ENCODE results near the gene PRKN. TPM values are rescaled to one million over a fixed set of nuclear protein-coding genes. Genes with fewer than 3 reads are reported as not detected.

The PRKN gene
- total RNA-seq, 2 donors from 2014 or later = 3.3 to 4.8 TPM

DNA sequence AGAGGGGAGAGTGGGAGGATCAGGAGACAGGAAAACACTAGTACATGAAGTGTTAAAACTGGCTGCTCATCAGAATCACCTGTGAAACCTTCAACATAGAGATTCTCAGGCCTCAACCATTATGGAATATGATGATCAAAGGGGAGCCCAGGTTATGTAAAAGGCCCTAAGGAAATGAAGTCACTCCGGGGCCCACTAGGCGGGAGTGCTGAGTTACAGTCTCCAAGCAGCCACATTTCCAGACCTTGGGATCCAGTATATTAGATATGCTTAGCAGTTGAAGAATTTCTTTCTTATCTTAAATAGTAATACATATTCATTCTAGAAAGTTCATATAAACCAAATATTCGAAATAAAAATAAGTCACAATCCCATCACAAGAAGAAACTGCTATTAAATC, 476.3 kb downstream of the PRKN start:
- 60 to 72% methylated on average over 1 to 3 of the region's 3 CpGs for WGBS, 2 experiments (ENCODE audit: insufficient coverage in 1 of 2, insufficient read length in 1 of 2)
- Histone ChIP-seq H3K9me3 (ENCODE audit: control insufficient read depth, low read length) (no peaks in the 10 kb centered on the region), H3K36me3 (ENCODE audit: control insufficient read depth, insufficient read depth, low read length) (no peaks in the 10 kb centered on the region), H3K27me3 (ENCODE audit: control insufficient read depth, insufficient read depth, low read length, poor library complexity, severe bottlenecking) (no peaks in the 10 kb centered on the region), H3K4me1 (ENCODE audit: control insufficient read depth, insufficient read depth, low read length) (no peaks in the 10 kb centered on the region), H3K27ac (ENCODE audit: low read depth, low read length) (no peak overlapping the region), H3K4me3 (ENCODE audit: low read length) (no peak overlapping the region), H3K9ac (ENCODE audit: extremely low read depth, low read length, poor library complexity, severe bottlenecking) (no peak overlapping the region)
- DNase-seq = peak; percentile 72
- Mint-ChIP-seq H3K36me3 (ENCODE audit: low read depth) (no peaks in the 10 kb centered on the region), H3K27me3 (ENCODE audit: insufficient read depth) (no peaks in the 10 kb centered on the region), H3K4me3 (no peak overlapping the region), H3K4me1 (no peaks in the 10 kb centered on the region), H3K9me3 (no peaks in the 10 kb centered on the region), H3K27ac (no peak overlapping the region)
- TF ChIP-seq, protein P1, sequence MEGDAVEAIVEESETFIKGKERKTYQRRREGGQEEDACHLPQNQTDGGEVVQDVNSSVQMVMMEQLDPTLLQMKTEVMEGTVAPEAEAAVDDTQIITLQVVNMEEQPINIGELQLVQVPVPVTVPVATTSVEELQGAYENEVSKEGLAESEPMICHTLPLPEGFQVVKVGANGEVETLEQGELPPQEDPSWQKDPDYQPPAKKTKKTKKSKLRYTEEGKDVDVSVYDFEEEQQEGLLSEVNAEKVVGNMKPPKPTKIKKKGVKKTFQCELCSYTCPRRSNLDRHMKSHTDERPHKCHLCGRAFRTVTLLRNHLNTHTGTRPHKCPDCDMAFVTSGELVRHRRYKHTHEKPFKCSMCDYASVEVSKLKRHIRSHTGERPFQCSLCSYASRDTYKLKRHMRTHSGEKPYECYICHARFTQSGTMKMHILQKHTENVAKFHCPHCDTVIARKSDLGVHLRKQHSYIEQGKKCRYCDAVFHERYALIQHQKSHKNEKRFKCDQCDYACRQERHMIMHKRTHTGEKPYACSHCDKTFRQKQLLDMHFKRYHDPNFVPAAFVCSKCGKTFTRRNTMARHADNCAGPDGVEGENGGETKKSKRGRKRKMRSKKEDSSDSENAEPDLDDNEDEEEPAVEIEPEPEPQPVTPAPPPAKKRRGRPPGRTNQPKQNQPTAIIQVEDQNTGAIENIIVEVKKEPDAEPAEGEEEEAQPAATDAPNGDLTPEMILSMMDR (conservative IDR thresholded peaks at IDR 0.05) = peak; percentile 79

DNA sequence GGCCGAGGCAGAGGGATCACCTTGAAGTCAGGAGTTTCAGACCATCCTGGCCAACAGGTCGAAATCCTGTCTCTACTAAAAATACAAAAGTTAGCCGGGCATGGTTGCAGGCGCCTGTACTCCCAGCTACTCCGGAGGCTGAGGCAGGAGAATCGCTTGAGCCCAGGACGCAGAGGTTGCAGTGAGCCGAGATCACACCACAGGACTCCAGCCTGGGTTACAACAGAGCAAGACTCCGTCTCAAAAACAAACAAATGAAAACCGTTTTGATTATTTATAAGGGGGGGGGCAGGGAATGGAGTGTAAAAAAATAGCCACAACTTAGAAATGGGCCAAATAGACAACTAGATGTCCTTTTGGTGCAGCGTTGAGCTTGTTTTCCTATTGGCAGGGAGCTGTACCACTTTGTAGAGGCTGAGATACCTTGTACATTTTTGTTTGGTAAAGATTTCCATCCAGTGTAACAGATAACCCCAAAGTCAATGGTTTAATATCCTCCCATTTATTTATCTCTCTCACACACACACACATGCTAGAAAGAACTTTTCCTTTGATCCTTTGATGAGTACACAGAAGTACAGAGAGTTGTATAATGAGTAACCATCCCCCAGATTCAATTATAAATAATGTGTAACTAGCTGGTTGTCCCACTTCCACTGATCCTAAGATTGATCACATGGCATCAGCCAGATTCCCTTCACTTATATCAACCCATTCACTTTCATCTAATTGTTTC, 477.5 kb downstream of the PRKN start:
- WGBS, 2 experiments (ENCODE audit: insufficient coverage in 1 of 2, insufficient read length in 1 of 2) = 85 to 89% methylated on average over 5 to 11 of the region's 11 CpGs
- H3K9me3 ChIP-seq (ENCODE audit: control insufficient read depth, low read length) = no peaks in the 10 kb centered on the region
- DNase-seq = no peak
- no peaks in the 10 kb centered on the region for H3K36me3 Mint-ChIP-seq (ENCODE audit: low read depth)
- H3K4me1 Mint-ChIP-seq = no peaks in the 10 kb centered on the region
- TF ChIP-seq, protein P1 (conservative IDR thresholded peaks at IDR 0.05) = no peak
- no peak overlapping the region for H3K27ac Mint-ChIP-seq
- no peaks in the 10 kb centered on the region for H3K36me3 ChIP-seq (ENCODE audit: control insufficient read depth, insufficient read depth, low read length)
- H3K27ac ChIP-seq (ENCODE audit: low read depth, low read length) = no peak overlapping the region
- H3K27me3 Mint-ChIP-seq (ENCODE audit: insufficient read depth) = no peaks in the 10 kb centered on the region
- no peak overlapping the region for H3K4me3 Mint-ChIP-seq
- no peak overlapping the region for H3K9ac ChIP-seq (ENCODE audit: extremely low read depth, low read length, poor library complexity, severe bottlenecking)
- H3K27me3 ChIP-seq (ENCODE audit: control insufficient read depth, insufficient read depth, low read length, poor library complexity, severe bottlenecking) = no peaks in the 10 kb centered on the region
- no peaks in the 10 kb centered on the region for H3K9me3 Mint-ChIP-seq
- H3K4me1 ChIP-seq (ENCODE audit: control insufficient read depth, insufficient read depth, low read length) = no peaks in the 10 kb centered on the region
- no peak overlapping the region for H3K4me3 ChIP-seq (ENCODE audit: low read length)

DNA sequence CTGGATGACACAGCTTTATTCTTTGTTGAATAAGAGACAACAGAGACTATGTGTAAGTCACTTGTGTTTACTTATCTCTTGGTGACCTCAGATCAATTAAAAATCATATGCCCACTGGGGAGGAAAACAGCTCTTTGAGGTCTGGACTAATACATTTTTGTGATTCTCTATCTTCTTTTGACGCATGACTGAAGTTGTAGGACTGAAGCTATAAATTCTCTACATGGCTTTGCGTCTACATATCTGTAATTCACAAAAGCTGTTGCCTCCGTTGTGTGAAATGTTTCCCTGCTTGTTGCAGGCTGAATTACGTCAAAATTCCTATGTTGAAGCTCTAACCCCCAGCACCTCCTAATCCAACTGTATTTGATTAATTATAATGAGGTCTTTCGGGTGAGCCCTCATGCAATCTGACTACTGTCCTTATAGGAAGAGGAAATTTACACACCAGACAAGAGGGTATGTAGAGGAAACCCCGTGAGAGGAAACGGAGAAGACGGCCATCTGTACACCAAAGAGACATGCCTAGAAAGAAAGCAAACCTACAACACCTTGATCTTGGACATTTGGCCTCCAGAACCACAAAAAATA, 481.6 kb downstream of the PRKN start:
- TF ChIP-seq, protein P1 (conservative IDR thresholded peaks at IDR 0.05) = no peak
- H3K27ac ChIP-seq (ENCODE audit: low read depth, low read length) = no peak overlapping the region
- WGBS, 2 experiments (ENCODE audit: insufficient coverage in 1 of 2, insufficient read length in 1 of 2) = 93 to 94% methylated on average over 3 to 8 of the region's 8 CpGs
- no peaks in the 10 kb centered on the region for H3K27me3 Mint-ChIP-seq (ENCODE audit: insufficient read depth)
- no peaks in the 10 kb centered on the region for H3K9me3 ChIP-seq (ENCODE audit: control insufficient read depth, low read length)
- H3K4me1 Mint-ChIP-seq = no peaks in the 10 kb centered on the region
- H3K27ac Mint-ChIP-seq = no peak overlapping the region
- H3K4me3 ChIP-seq (ENCODE audit: low read length) = no peak overlapping the region
- H3K36me3 ChIP-seq (ENCODE audit: control insufficient read depth, insufficient read depth, low read length) = no peaks in the 10 kb centered on the region
- H3K9me3 Mint-ChIP-seq = no peaks in the 10 kb centered on the region
- H3K36me3 Mint-ChIP-seq (ENCODE audit: low read depth) = no peaks in the 10 kb centered on the region
- H3K4me3 Mint-ChIP-seq = no peak overlapping the region
- H3K4me1 ChIP-seq (ENCODE audit: control insufficient read depth, insufficient read depth, low read length) = no peaks in the 10 kb centered on the region
- no peak overlapping the region for H3K9ac ChIP-seq (ENCODE audit: extremely low read depth, low read length, poor library complexity, severe bottlenecking)
- no peaks in the 10 kb centered on the region for H3K27me3 ChIP-seq (ENCODE audit: control insufficient read depth, insufficient read depth, low read length, poor library complexity, severe bottlenecking)
- DNase-seq = no peak

Data from endodermal cell (in vitro differentiated cells).